Stimulated activated CD4-positive, alpha-beta T cell treated with anti-CD3 and anti-CD28 coated beads, TNF-alpha, amount 100 ng/mL, for 48 hours (primary cell): ENCODE results near the gene HMCN2.

Experiments used
- DNase-seq, 3 donors: peaks; one replicate each; pipeline ENCODE4 v3.0.0-alpha.2; 2020; ENCODE audit warnings: low read depth in 3 of 3

The HMCN2 gene

DNA sequence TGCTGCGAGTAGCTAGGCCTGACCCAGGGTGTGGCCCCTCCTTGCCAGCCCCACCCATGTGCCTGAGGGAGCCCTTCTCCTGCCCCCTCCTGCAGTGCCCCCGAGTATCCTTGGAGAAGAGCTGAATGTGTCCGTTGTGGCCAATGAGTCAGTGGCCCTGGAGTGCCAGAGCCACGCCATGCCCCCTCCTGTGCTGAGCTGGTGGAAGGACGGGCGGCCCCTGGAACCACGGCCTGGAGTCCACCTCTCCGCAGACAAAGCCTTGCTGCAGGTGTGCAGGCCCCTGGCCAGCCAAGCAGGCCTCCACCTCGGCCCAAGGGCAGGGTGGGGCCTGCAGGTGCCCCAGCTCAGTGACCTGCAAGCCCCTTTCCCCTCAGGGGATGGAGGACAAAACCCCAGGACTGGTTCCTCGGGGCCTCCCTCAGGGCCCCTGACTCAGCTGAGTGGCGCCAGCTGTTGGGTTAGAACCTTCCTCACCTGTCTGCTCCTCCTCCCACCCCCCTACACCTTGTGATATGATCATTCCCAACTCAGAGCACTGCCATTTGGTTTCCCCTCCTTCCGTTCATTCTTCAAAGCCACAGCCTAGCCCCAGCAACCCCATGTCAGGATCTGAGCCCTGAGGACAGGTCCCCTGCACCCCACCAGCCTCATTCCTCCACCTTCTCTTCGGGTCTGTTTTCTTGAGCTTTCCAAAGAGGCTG is 99.2 kb downstream of the HMCN2 start:
- no peak for DNase-seq

- DNase-seq: no peak
Observed at GRCh38 chr9:130365323-130365721, 99.8 kb downstream of the HMCN2 start.

- no peak for DNase-seq
Observed at GRCh38 chr9:130366072-130366471, 100.5 kb downstream of the HMCN2 start.

- DNase-seq: no peak
Observed at GRCh38 chr9:130366888-130367550, 101.5 kb downstream of the HMCN2 start.

- DNase-seq: peak; percentile 20 to 40 (median 32)
Observed at GRCh38 chr9:130368631-130369103, 103.1 kb downstream of the HMCN2 start.

DNA sequence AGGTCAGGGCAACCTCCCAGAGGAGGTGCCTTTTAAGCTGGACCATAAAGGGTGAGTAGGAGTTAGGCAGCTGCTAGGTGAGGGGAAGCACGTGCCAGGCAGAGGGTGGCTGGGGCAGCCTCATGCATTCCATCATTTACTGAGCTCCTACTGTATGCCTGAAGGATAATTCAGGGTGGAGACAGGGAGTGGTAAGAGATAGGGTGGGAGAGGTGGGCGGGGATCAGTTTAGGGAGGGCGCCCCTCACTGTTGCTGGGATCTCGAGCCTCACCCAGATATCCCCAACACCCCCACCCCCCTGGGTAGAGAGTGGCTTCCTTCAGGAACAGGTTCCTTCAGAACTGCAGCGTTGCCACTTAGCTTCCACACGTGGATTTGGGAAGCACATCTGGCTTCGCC is 104.7 kb downstream of the HMCN2 start:
- no peak for DNase-seq

DNA sequence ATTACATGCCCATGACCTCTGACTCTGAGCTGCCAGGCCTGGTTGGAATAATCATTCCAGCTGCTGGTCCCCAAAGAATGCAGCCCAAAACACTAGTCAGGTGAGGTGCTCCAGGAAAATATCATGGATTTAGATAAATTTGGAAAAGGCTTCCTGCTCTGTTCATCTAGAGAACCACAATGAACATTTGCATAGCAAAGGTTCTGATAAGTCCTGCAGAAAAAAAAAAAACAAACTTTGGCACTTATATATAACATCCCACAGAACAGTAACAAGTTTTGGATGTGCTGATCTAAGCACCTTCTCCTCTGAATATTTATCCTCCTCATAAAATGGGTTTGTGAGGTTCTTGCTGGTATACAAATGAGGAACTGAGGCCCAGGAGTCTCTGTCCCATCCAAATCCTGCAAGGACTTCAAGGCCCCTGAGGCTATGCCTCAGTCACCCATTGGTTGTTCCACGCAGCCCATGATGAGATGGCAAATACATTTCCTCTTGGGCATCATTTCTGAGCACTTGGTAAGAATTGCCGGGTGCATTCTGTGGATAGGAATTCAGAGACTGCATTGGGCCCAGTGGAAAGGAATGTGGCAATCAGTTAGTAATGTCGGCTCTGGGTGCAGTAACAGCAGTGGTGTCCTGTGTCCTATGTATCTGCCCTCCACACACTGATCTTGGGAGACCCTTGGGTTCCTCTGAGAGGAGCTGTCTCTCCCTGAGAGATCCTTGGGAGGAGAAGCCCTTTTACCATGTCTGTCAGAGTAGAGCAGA is 105.8 kb downstream of the HMCN2 start:
- no peak for DNase-seq

- DNase-seq: no peak
Observed at GRCh38 chr9:130372057-130372456, 106.5 kb downstream of the HMCN2 start.

GRCh38 chr9:130373679-130374325 is 108.2 kb downstream of the HMCN2 start:
- DNase-seq: no peak

- DNase-seq: no peak
Observed at GRCh38 chr9:130377612-130378011, 112.1 kb downstream of the HMCN2 start.

DNA sequence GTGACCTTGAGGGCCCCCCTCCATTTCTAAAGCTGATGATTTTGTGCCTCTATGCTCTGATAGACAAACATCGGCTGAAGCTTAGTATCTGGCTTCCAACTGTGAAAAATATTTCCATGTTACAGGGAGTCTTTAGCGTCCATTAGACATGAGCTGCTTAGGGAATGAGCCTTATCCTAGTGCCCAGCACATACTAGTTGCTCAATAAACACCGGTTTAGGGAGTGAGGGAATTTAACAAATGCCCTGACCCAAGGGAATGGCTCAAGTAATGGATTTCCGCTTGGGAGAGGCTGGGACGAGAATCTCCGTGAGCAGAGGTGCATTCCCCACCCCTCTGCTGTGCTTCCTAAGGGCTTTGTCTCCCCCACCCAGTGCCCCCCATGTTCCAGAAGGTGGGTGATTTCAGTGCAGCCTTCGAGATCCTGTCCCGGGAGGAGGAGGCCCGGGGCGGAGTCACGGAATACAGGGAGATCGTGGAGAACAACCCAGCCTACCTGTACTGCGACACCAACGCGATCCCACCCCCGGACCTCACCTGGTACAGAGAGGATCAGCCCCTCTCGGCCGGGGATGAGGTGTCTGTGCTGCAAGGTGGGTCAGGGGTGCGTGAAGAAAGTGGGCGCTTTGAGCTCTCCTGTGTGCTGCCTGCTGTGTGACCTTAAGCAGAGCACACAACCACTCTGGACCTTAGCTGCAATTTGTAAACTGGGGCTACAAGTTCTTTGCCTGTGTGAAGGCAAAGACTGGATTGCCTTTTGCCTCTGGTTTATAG is 113.5 kb downstream of the HMCN2 start:
- DNase-seq: no peak

DNA sequence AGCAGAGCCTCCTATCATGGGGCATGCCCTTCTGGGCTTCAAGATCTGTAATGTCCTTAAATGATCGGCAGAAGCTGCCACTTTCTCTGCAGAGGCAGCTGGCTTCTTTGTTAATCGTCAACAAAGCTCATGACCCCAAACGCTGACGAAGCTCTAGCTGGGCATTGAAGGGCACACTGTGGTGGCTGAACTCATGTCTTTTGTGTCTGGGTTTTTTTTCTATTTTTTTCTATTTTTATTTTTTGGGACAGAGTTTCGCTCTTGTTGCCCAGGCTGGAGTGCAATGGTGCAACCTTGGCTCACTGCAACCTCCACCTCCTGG is 114.0 kb downstream of the HMCN2 start:
- no peak for DNase-seq

GRCh38 chr9:130380920-130381469 is 115.4 kb downstream of the HMCN2 start:
- DNase-seq: no peak

DNA sequence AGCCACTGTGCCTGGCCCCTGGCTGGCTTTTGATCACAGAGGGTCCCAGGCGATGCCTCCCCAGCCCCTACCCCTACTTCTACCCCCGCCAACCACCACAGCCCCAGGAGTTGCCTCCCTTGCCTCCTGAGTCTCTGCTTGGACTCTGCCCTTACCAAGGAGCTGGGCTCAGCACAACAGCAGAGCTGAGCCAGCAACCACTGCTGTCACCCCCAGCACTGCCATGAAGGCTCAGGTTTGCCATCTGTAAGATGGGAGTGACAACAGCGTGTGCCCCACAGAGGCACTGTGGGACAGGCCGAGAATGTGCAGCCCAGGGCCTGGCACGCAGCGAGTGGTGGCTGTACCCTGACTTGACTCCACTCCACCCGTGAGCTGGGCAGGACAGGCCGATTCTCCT is 116.1 kb downstream of the HMCN2 start:
- DNase-seq: no peak

DNA sequence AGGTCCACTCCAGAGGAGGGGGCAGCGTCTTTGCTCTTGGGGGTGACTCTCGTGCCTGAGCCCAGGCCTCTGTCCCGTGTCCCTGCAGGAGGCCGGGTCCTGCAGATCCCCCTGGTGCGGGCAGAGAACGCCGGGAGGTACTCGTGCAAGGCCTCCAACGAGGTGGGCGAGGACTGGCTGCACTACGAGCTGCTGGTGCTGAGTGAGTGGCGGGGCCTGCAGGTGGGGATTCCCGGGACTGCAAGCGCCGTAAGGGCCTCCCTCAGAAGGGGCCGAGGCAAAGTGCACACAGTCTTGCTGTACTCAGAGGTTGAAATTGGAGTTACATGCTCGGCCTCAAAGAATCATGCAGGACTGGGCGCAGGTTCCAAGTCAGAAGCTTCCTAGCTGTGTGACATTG is 116.5 kb downstream of the HMCN2 start:
- DNase-seq: no peak

DNA sequence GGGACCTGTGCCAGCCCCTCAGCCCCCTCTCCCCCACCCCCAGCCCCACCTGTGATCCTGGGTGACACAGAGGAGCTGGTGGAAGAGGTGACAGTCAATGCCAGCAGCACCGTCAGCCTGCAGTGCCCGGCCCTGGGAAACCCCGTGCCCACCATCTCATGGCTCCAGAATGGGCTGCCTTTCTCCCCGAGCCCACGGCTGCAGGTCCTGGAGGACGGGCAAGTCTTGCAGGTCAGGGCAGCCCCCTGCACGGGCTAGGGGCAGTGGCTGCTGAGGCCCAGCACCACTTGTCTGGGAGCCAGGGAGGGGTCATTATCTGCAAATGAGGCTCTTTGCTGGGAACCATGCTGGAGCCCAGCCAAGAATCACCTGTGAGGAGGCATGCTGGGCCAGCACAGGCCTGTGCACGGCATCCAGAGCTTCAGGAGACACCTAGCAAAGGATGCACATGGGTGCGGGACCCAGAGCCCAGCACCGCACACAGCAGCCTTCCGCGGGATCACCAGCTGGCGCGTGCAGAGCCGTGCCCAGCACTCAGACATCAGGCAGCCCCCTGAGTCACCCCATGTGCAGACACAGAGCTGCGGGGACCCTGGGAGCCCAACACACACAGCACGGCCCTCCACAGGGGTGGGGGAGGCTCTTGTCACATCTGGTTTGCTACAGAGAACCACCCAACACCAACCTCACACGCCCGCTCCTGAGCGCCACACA is 117.2 kb downstream of the HMCN2 start:
- DNase-seq: no peak

DNA sequence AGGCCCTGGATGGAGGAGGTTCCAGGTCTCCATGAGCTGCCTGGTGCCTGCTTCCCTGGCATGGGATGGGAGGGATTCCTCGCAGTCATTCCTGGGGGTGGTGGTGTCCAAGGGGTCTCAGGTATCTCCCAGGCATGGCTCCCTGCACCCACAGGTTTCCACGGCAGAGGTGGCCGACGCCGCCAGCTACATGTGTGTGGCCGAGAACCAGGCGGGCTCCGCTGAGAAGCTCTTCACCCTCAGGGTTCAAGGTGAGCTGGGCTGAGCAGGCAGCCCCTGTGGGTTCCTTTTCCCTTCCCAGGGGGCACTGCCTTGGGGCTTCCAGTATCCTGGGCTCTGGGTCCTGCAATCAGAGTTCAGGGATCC is 117.8 kb downstream of the HMCN2 start:
- DNase-seq: no peak

- DNase-seq: no peak
Observed at GRCh38 chr9:130383979-130384676, 118.6 kb downstream of the HMCN2 start.

DNA sequence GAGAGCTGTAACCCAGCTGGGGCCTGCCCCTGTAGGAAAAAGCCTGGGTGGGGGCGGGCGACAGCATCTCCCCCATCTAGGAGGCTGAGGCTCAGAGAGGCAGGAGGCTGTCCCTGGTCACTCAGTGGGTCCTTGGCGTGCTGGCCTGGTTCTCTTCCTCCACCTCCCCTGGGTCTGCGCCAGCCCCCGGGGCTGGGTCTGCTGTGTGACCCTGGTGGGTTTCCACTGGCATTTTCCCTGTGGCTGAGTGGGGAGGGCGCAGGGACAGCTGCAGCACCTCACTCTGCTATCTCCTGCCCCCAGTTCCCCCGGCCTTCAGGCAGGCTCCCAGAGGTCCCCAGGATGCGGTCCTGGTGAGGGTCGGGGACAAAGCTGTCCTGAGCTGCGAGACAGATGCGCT is 119.7 kb downstream of the HMCN2 start:
- no peak for DNase-seq

DNA sequence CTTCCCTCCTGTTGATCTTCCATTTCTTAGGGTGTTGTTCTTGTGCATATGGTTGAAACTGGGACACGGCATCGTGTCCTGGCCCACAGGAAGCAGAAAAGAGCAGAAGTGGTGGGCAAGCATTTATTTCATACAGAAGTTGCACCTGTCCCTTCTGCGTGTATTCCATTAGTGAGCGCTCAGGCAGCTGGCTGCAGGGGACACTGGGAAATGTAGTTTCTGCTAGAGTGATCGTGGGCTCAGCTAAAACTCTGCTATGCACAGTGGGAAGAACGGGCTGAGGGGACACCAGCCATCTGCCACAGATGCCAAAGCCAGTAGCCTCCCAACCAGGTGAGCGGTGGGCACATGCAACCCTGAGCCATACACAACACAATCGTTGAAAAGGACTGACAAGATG is 121.8 kb downstream of the HMCN2 start:
- DNase-seq: no peak
